ENCODE results near the gene VWF.

Gene VWF

GRCh38 chr12:6125310-6125608 is 789 bp upstream of the VWF start:
- no peak for DNase-seq (ENCODE audit: low read depth in 2 of 2)
- TF ChIP-seq CTCF (IDR thresholded peaks at IDR 0.05; ENCODE audit: low read depth, low read length): no peak
- no peak overlapping the region for H3K4me3 ChIP-seq (replicated peaks in 1 of 2; ENCODE audit: low read depth in 2 of 2, low read length in 2 of 2)

GRCh38 chr12:6123258-6123657 is 1.2 kb downstream of the VWF start:
- no peak for DNase-seq (ENCODE audit: low read depth in 2 of 2)
- no peak overlapping the region for H3K4me3 ChIP-seq (replicated peaks in 1 of 2; ENCODE audit: low read depth in 2 of 2, low read length in 2 of 2)
- TF ChIP-seq CTCF (IDR thresholded peaks at IDR 0.05; ENCODE audit: low read depth, low read length): no peak

- DNase-seq (ENCODE audit: low read depth in 2 of 2): no peak
- TF ChIP-seq CTCF (IDR thresholded peaks at IDR 0.05; ENCODE audit: low read depth, low read length): no peak
- H3K4me3 ChIP-seq (replicated peaks in 1 of 2; ENCODE audit: low read depth in 2 of 2, low read length in 2 of 2): no peak overlapping the region
Observed at GRCh38 chr12:6122201-6122600, 2.3 kb downstream of the VWF start.

GRCh38 chr12:6120796-6121473 is 3.5 kb downstream of the VWF start:
- no peak for DNase-seq (ENCODE audit: low read depth in 2 of 2)
- TF ChIP-seq CTCF (IDR thresholded peaks at IDR 0.05; ENCODE audit: low read depth, low read length): no peak
- no peak overlapping the region for H3K4me3 ChIP-seq (replicated peaks in 1 of 2; ENCODE audit: low read depth in 2 of 2, low read length in 2 of 2)

- TF ChIP-seq CTCF (IDR thresholded peaks at IDR 0.05; ENCODE audit: low read depth, low read length): no peak
- no peak overlapping the region for H3K4me3 ChIP-seq (replicated peaks in 1 of 2; ENCODE audit: low read depth in 2 of 2, low read length in 2 of 2)
- peak in 1 of 2 donors; percentile 22 for DNase-seq (ENCODE audit: low read depth in 2 of 2)
Observed at GRCh38 chr12:6118891-6119568, 5.4 kb downstream of the VWF start.

GRCh38 chr12:6116471-6117021 is 7.9 kb downstream of the VWF start:
- H3K4me3 ChIP-seq (replicated peaks in 1 of 2; ENCODE audit: low read depth in 2 of 2, low read length in 2 of 2): no peak overlapping the region
- TF ChIP-seq CTCF (IDR thresholded peaks at IDR 0.05; ENCODE audit: low read depth, low read length): no peak
- DNase-seq (ENCODE audit: low read depth in 2 of 2): peak; percentile 79 to 94
